Thyroid gland (tissue), 4 donors: Measurements from ENCODE around the gene GPRIN3.

Source experiments
- POLR2A ChIP-seq, 2 donors: fragments of 450-650 bp; IDR thresholded peaks; one replicate each; pipeline ENCODE4 v1.6.1; 2017; ENCODE audit warnings: antibody characterized with exemption in 2 of 2, mild to moderate bottlenecking in 2 of 2, moderate library complexity in 1 of 2
- TF ChIP-seq, protein P1 (sequence below), 6 experiments: fragments of 200-600 bp in 3 of 6; fragments of 450-650 bp in 3 of 6; sonication (generic) in 3 of 6; IDR thresholded peaks; one replicate each; pipeline ENCODE4 v1.5.1; 2016 to 2019; ENCODE audit warnings: antibody characterized with exemption in 6 of 6, mild to moderate bottlenecking in 2 of 6, inconsistent platforms in 1 of 6, moderate library complexity in 1 of 6

DNA sequence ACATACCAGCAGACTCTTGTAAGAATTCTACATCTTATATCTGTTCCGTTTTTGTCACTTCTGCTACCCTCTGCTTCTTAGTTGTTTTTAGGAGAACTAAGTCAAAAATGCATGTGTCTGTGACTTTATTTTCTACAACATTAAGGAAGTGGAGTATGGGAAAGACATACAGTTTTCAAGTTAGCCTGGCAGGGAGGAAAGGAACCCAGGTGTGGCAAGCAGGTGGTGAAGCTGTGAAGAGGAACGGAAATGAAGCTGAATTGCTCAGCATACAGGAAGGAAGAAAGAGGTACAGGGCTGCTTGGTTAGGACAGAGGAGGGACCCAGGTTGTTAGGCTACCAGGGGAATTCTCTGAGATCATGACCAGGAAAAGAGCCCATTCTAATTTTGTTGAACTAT lies 9.4 kb downstream of the GPRIN3 start:
- TF ChIP-seq, protein P1, sequence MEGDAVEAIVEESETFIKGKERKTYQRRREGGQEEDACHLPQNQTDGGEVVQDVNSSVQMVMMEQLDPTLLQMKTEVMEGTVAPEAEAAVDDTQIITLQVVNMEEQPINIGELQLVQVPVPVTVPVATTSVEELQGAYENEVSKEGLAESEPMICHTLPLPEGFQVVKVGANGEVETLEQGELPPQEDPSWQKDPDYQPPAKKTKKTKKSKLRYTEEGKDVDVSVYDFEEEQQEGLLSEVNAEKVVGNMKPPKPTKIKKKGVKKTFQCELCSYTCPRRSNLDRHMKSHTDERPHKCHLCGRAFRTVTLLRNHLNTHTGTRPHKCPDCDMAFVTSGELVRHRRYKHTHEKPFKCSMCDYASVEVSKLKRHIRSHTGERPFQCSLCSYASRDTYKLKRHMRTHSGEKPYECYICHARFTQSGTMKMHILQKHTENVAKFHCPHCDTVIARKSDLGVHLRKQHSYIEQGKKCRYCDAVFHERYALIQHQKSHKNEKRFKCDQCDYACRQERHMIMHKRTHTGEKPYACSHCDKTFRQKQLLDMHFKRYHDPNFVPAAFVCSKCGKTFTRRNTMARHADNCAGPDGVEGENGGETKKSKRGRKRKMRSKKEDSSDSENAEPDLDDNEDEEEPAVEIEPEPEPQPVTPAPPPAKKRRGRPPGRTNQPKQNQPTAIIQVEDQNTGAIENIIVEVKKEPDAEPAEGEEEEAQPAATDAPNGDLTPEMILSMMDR (IDR thresholded peaks at IDR 0.05): no peak
- TF ChIP-seq POLR2A (IDR thresholded peaks at IDR 0.05): no peak
